ENCODE measurements around the gene JARID2. TPM values are rescaled to one million over a fixed set of nuclear protein-coding genes. Genes with fewer than 3 reads are reported as not detected.

JARID2 gene
- total RNA-seq, 2 donors from 2014 or later = 9.1 to 10.7 TPM

GRCh38 chr6:15252195-15252594, 6.3 kb downstream of the JARID2 start:
- intact Hi-C loops (cut with DNase I) = no loop called here

GRCh38 chr6:15253203-15254022, 7.5 kb downstream of the JARID2 start:
- Histone ChIP-seq H3K4me1 (no peaks in the 10 kb centered on the region), H3K4me3 (no peak overlapping the region), H3K36me3 (no peaks in the 10 kb centered on the region), H3K27ac (no peak overlapping the region), H3K9me3 (no peaks in the 10 kb centered on the region), H3K9ac (ENCODE audit: low read depth in 2 of 2, low read length in 2 of 2) (no peak overlapping the region), H3K27me3 (no peaks in the 10 kb centered on the region)
- DNase-seq = no peak
- intact Hi-C loops (cut with DNase I) = no loop called here
- no peak for TF ChIP-seq CTCF (IDR thresholded peaks at IDR 0.05)

More at GRCh38 chr6:15252195-15252594, 6.3 kb downstream of the JARID2 start:
- no peaks in the 10 kb centered on the region for H3K4me1 ChIP-seq
- H3K27ac ChIP-seq = no peak overlapping the region
- no peaks in the 10 kb centered on the region for H3K27me3 ChIP-seq
- DNase-seq = no peak
- no peaks in the 10 kb centered on the region for H3K9me3 ChIP-seq
- no peak for TF ChIP-seq CTCF (IDR thresholded peaks at IDR 0.05)
- H3K4me3 ChIP-seq = no peak overlapping the region
- no peak overlapping the region for H3K9ac ChIP-seq (ENCODE audit: low read depth in 2 of 2, low read length in 2 of 2)
- H3K36me3 ChIP-seq = no peaks in the 10 kb centered on the region

DNA sequence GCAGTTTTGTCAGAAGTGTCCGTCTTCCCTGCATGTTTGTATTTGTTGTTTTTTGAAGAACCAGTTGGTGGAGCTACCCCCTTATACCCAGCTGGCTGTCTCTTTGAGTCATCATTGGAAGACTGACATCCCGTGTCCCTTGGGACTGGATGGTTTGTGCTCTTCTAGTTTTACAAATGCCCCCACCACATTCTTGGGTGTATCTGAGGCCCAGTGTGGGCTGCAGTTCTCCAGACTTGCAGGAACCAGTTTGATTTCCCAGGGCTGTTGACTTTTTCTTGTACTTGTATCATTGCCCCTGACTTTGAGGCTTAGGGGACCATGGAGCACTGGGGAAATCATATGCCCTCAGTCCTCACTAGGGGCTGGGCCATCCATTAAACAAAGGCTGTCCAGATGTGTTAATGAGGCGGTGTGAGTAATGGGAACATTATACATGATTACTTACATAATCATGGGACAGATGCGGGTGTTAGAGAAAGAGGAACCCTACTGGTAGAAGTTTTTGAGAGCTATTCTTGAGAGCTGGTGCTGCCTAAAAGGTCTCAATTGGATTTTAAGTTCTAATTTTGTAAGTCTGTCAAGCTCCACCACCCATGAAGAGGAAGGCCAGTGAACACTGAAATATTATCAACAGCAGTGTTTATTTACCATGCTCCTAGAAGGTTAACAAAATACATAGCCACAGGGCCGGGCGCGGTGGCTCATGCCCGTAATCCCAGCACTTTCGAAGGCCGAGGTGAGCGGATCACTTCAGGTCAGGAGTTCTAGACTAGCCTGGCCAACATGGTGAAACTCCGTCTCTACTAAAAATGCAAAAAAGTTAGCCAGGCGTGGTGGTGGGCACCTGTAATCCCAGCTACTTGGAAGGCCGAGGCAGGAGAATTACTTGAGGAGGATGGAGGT, 8.5 kb downstream of the JARID2 start:
- H3K4me1 ChIP-seq = no peaks in the 10 kb centered on the region
- intact Hi-C loops (cut with DNase I) = no loop called here
- no peak for TF ChIP-seq CTCF (IDR thresholded peaks at IDR 0.05)

GRCh38 chr6:15255481-15255880, 9.6 kb downstream of the JARID2 start:
- Histone ChIP-seq H3K27me3 (no peaks in the 10 kb centered on the region), H3K4me1 (no peaks in the 10 kb centered on the region), H3K27ac (no peak overlapping the region), H3K36me3 (no peaks in the 10 kb centered on the region), H3K9me3 (no peaks in the 10 kb centered on the region), H3K9ac (ENCODE audit: low read depth in 2 of 2, low read length in 2 of 2) (no peak overlapping the region), H3K4me3 (no peak overlapping the region)
- intact Hi-C loops (cut with DNase I) = no loop called here
- TF ChIP-seq CTCF (IDR thresholded peaks at IDR 0.05) = no peak
- no peak for DNase-seq

More for the DNA sequence above, 8.5 kb downstream of the JARID2 start:
- no peaks in the 10 kb centered on the region for H3K9me3 ChIP-seq
- no peaks in the 10 kb centered on the region for H3K36me3 ChIP-seq
- H3K27ac ChIP-seq = no peak overlapping the region
- no peak overlapping the region for H3K9ac ChIP-seq (ENCODE audit: low read depth in 2 of 2, low read length in 2 of 2)
- H3K27me3 ChIP-seq = no peaks in the 10 kb centered on the region
- no peak for DNase-seq
- no peak overlapping the region for H3K4me3 ChIP-seq

DNA sequence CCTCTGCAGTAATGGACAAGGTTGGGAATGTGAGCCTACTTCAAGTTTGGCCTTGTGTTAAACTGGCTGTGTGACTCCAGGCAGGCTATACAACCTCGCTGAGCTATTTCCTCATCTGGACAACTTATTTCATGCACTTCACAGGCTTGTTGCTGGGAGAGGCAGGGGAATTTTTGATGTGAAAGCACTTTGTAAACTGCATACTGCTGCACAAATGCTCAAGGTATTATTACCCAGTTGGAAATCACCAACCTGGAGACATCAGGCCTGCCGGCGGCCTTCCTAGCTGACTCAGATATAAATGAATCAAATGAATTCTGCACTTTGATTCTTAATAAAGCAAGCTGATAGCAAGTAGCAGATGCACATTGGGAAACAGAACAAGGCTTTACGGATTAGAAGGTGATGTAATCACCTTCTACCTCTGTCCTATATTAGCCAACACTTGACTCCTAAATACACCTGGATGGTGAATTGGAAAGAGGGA, 10.1 kb downstream of the JARID2 start:
- H3K36me3 ChIP-seq = no peaks in the 10 kb centered on the region
- no peak overlapping the region for H3K27ac ChIP-seq
- H3K9ac ChIP-seq (ENCODE audit: low read depth in 2 of 2, low read length in 2 of 2) = no peak overlapping the region
- H3K4me1 ChIP-seq = no peaks in the 10 kb centered on the region
- DNase-seq = no peak
- no peaks in the 10 kb centered on the region for H3K9me3 ChIP-seq
- H3K4me3 ChIP-seq = no peak overlapping the region
- no peak for TF ChIP-seq CTCF (IDR thresholded peaks at IDR 0.05)
- intact Hi-C loops (cut with DNase I) = no loop called here
- no peaks in the 10 kb centered on the region for H3K27me3 ChIP-seq

All from colonic mucosa (tissue), 4 donors.